ENCODE measurements around the gene MAP3K2.

- TF ChIP-seq REST (IDR thresholded peaks at IDR 0.05; ENCODE audit: insufficient read depth in 1 of 2, low read depth in 2 of 2, low read length in 2 of 2) (no peak), POLR2AphosphoS5 (IDR thresholded peaks at IDR 0.05; ENCODE audit: low read depth, low read length) (no peak), SIN3A (IDR thresholded peaks at IDR 0.05; ENCODE audit: borderline replicate concordance, insufficient read depth, low read length) (no peak)
These were observed 34.2 kb upstream of the MAP3K2 start for GRCh38 chr2:127421871-127422558.
